ENCODE measurements around the gene ARHGAP26.
"Not testable (repeated sequence)": the region's sequence is repeated elsewhere in the genome, so short reads cannot be mapped to it uniquely, and the experiment has no call there.

Gene ARHGAP26

GRCh38 chr5:143068712-143069111, 298.5 kb downstream of the ARHGAP26 start:
- no peak for DNase-seq

GRCh38 chr5:143071927-143072326, 301.8 kb downstream of the ARHGAP26 start:
- no peak for DNase-seq

- no peak for DNase-seq
Observed at GRCh38 chr5:143072734-143073133, 302.6 kb downstream of the ARHGAP26 start.

GRCh38 chr5:143073766-143074165, 303.6 kb downstream of the ARHGAP26 start:
- DNase-seq: no peak

- no peak for DNase-seq
Observed at GRCh38 chr5:143074414-143074996, 304.3 kb downstream of the ARHGAP26 start.

GRCh38 chr5:143076377-143076776, 306.2 kb downstream of the ARHGAP26 start:
- no peak for DNase-seq

- DNase-seq: no peak
Observed at GRCh38 chr5:143077453-143078103, 307.4 kb downstream of the ARHGAP26 start.

- no peak for DNase-seq
Observed at GRCh38 chr5:143078313-143078712, 308.1 kb downstream of the ARHGAP26 start.

- DNase-seq: no peak
Observed at GRCh38 chr5:143078971-143079370, 308.8 kb downstream of the ARHGAP26 start.

GRCh38 chr5:143080407-143080806, 310.2 kb downstream of the ARHGAP26 start:
- no peak for DNase-seq

GRCh38 chr5:143080982-143081381, 310.8 kb downstream of the ARHGAP26 start:
- no peak for DNase-seq

- DNase-seq: no peak
Observed at GRCh38 chr5:143083006-143083405, 312.8 kb downstream of the ARHGAP26 start.

GRCh38 chr5:143084407-143084806, 314.2 kb downstream of the ARHGAP26 start:
- no peak for DNase-seq

GRCh38 chr5:143085319-143085917, 315.2 kb downstream of the ARHGAP26 start:
- no peak for DNase-seq

GRCh38 chr5:143086546-143086907, 316.4 kb downstream of the ARHGAP26 start:
- no peak for DNase-seq

GRCh38 chr5:143086908-143087637, 316.9 kb downstream of the ARHGAP26 start:
- no peak for DNase-seq

- DNase-seq: not testable (repeated sequence)
Observed at GRCh38 chr5:143088702-143089101, 318.5 kb downstream of the ARHGAP26 start.

- not testable (repeated sequence) for DNase-seq
Observed at GRCh38 chr5:143090044-143090443, 319.9 kb downstream of the ARHGAP26 start.

- DNase-seq: not testable (repeated sequence)
Observed at GRCh38 chr5:143092711-143093451, 322.7 kb downstream of the ARHGAP26 start.

- no peak for DNase-seq
Observed at GRCh38 chr5:143093452-143094086, 323.4 kb downstream of the ARHGAP26 start.

GRCh38 chr5:143094087-143094521, 323.9 kb downstream of the ARHGAP26 start:
- DNase-seq: no peak

- not testable (repeated sequence) for DNase-seq
Observed at GRCh38 chr5:143094608-143095007, 324.4 kb downstream of the ARHGAP26 start.

Data from inflammatory macrophage treated with lipopolysaccharide for 1 hour (primary cell).